Neural crest cell (in vitro differentiated cells): ENCODE measurements around the gene HNRNPM. TPM values are rescaled to one million over a fixed set of nuclear protein-coding genes. Genes with fewer than 3 reads are reported as not detected.

Source experiments
- DNase-seq: peaks from one replicate; pipeline ENCODE4 v3.0.0; 2021; ENCODE audit warnings: low read depth, mixed read lengths, low spot score
- H3K27ac Mint-ChIP-seq: one replicate; pipeline ENCODE4 v1.8.0; 2021; ENCODE audit warnings: mild to moderate bottlenecking, mixed read lengths; ENCODE audit not compliant: unreplicated experiment
- H3K27me3 Mint-ChIP-seq: 2 replicates; pipeline ENCODE4 v1.8.0; 2021; ENCODE audit warnings: low read depth, mild to moderate bottlenecking, mixed read lengths
- H3K36me3 Mint-ChIP-seq: 2 replicates; pipeline ENCODE4 v1.8.0; 2021; ENCODE audit warnings: low read depth, mild to moderate bottlenecking, mixed read lengths
- H3K4me1 Mint-ChIP-seq: 2 replicates; pipeline ENCODE4 v1.8.0; 2021; ENCODE audit warnings: mixed read lengths
- H3K4me3 Mint-ChIP-seq: one replicate; pipeline ENCODE4 v1.8.0; 2021; ENCODE audit warnings: mild to moderate bottlenecking, mixed read lengths
- H3K9me3 Mint-ChIP-seq: 2 replicates; pipeline ENCODE4 v1.8.0; 2021; ENCODE audit warnings: mixed read lengths
- total RNA-seq: library from RNA; stranded (reverse); gene quantifications from 2 replicates; pipeline ENCODE4 v1.2.1, GENCODE V29; 2021
- TF ChIP-seq, protein P1 (sequence below): fragments of 200-600 bp; sonication (generic); conservative IDR thresholded peaks from 2 replicates; pipeline ENCODE4 v1.5.0; 2021; ENCODE audit warnings: antibody characterized with exemption, mild to moderate bottlenecking

The HNRNPM gene
- total RNA-seq, 1 donor from 2014 or later = 493 TPM

DNA sequence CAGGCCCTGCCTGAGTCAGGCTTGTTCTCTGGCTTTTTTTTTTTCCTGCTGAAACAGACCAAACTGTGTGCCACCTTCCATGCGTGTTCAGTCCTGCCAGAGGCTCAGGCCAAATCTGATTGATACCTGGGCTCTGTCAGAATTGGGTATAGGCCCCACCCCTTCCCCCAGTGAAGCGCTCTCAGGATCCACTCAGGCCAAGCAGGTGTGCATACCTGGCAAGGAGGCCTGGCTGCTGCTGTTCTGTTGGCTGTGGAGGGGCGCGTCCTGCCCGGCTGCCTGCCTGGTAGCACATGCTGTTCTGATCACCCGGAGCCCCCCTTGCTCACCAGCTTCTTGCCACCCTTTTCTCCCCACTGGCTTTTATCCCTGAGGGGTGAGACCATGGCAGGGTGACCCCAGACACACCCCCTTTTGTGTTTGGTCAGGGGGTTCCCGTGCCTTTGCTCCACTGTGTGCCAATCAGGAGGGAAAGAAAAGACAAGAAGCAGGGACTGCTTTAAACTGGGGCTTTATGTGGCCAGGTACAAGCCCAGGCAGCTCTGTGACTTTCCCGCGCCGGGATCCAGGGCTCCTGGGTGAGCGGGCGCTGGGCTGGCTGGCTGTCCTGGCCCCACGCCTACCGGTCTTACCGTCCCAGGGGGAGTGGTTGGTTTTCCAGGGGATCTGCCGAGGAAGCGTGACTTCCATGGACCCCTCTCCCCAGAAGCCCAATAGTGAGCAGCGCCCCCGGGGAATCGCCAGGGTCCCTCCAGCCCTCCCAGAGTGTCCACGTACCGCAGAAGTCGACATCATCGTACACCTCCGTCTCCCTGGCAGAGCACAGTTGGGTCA, 45.0 kb downstream of the HNRNPM start:
- H3K9me3 Mint-ChIP-seq = no peaks in the 10 kb centered on the region
- TF ChIP-seq, protein P1, sequence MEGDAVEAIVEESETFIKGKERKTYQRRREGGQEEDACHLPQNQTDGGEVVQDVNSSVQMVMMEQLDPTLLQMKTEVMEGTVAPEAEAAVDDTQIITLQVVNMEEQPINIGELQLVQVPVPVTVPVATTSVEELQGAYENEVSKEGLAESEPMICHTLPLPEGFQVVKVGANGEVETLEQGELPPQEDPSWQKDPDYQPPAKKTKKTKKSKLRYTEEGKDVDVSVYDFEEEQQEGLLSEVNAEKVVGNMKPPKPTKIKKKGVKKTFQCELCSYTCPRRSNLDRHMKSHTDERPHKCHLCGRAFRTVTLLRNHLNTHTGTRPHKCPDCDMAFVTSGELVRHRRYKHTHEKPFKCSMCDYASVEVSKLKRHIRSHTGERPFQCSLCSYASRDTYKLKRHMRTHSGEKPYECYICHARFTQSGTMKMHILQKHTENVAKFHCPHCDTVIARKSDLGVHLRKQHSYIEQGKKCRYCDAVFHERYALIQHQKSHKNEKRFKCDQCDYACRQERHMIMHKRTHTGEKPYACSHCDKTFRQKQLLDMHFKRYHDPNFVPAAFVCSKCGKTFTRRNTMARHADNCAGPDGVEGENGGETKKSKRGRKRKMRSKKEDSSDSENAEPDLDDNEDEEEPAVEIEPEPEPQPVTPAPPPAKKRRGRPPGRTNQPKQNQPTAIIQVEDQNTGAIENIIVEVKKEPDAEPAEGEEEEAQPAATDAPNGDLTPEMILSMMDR = no peak
- peaks cover 5% of the 10 kb centered on the region for H3K27me3 Mint-ChIP-seq
- H3K4me3 Mint-ChIP-seq = no peak overlapping the region
- no peak for DNase-seq
- H3K27ac Mint-ChIP-seq = no peak overlapping the region
- H3K4me1 Mint-ChIP-seq = peaks cover 39% of the 10 kb centered on the region
- H3K36me3 Mint-ChIP-seq = peaks cover 30% of the 10 kb centered on the region

DNA sequence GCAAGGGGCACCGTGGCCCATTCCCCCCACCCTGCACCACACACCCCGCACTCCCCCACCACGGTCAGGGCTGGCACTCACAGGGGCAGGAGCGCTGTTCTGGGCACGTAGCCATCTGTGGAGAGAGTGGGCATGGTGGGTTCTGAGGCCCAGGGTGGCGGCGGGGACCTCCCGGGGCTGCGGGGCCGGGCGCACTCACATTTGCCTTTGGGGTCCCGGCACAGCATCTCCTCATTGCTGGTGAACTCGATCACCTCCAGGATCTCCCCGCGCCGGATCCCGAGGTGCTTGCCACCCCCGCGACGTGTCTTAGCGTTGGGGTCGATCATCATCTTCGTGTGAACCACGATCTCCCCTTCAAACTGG, 45.6 kb downstream of the HNRNPM start:
- DNase-seq = no peak
- H3K27me3 Mint-ChIP-seq = peaks cover 5% of the 10 kb centered on the region

DNA sequence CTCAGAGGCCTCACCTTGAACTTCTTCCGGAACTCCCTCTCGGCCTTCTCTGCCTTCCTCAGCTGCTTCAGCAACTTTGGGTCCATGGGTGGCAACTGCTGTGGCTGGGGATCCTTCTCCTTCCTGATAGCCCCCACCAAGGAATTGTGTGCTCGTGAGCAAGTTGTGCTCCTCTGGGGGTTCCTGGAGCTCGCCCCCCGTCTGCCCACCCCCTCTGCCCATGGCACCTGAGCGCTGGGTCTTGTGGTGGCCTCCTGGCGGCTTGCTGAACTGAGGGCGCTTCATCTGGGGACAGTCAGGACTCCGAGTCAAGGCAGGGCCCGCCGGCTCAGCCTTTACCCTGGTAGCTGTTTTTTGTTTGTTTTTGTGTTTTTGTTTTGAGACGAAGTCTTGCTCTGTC, 46.1 kb downstream of the HNRNPM start:
- H3K9me3 Mint-ChIP-seq = no peaks in the 10 kb centered on the region
- H3K4me1 Mint-ChIP-seq = peaks cover 39% of the 10 kb centered on the region
- peaks cover 5% of the 10 kb centered on the region for H3K27me3 Mint-ChIP-seq
- DNase-seq = no peak
- TF ChIP-seq, protein P1 = no peak
- no peak overlapping the region for H3K27ac Mint-ChIP-seq
- H3K4me3 Mint-ChIP-seq = peak overlapping the region; percentile 51
- H3K36me3 Mint-ChIP-seq = peaks cover 27% of the 10 kb centered on the region

More for the DNA sequence above, 45.6 kb downstream of the HNRNPM start:
- Mint-ChIP-seq H3K36me3 (peaks cover 27% of the 10 kb centered on the region), H3K4me1 (peaks cover 39% of the 10 kb centered on the region), H3K9me3 (no peaks in the 10 kb centered on the region), H3K27ac (no peak overlapping the region), H3K4me3 (peak overlapping the region; percentile 51)
- TF ChIP-seq, protein P1 = no peak

DNA sequence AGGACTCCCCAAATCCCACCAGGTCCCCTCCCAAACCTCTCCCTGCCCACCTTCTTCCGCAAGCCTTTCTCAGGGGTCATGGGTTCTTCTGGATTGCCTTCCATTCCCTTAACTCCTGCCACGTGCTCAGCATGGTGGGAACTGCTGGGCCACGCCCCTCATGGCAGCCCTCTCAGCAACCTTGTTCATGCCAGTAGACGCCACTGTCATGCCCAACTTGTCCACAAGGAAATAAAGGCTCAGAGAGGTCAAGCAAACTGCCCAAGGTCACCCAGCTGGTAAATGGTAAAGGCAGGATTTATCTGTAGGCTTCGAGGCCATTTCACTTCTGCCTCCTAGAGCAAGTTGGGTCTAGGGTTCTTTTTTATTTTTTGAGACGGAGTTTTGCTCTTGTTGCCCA, 46.8 kb downstream of the HNRNPM start:
- no peak for DNase-seq
- Mint-ChIP-seq H3K27ac (no peak overlapping the region), H3K4me3 (peak overlapping the region; percentile 23), H3K27me3 (peaks cover 5% of the 10 kb centered on the region), H3K36me3 (peaks cover 22% of the 10 kb centered on the region), H3K4me1 (peaks cover 34% of the 10 kb centered on the region), H3K9me3 (no peaks in the 10 kb centered on the region)
- TF ChIP-seq, protein P1 = no peak

DNA sequence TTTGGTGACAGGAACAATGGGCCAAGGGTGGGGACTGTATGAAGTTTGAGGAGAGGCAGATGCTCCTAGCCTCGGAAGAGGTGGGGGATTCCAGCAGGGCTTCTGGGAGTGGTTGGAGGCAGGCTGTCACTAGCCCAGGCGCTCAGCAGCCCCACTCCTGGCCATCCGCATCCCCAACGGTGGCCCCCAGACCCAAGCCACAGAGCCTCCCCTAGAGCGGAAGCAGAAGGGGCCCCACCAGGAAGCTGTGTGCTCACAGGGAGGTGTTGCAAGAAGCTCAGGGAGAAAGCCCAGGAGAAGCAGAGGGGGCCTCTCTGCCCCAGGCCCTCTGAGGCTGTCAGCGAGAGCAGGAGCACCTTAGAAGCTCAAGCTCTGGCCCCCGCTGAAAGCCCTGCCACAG, 49.4 kb downstream of the HNRNPM start:
- no peaks in the 10 kb centered on the region for H3K36me3 Mint-ChIP-seq
- no peak overlapping the region for H3K27ac Mint-ChIP-seq
- H3K9me3 Mint-ChIP-seq = no peaks in the 10 kb centered on the region
- TF ChIP-seq, protein P1 = no peak
- H3K4me3 Mint-ChIP-seq = peak overlapping the region; percentile 15
- no peak for DNase-seq
- H3K27me3 Mint-ChIP-seq = no peaks in the 10 kb centered on the region
- H3K4me1 Mint-ChIP-seq = peaks cover 9% of the 10 kb centered on the region
